ENCODE results near the gene SPINDOC.
"Not testable (repeated sequence)": the region's sequence is repeated elsewhere in the genome, so short reads cannot be mapped to it uniquely, and the experiment has no call there.

The SPINDOC gene

DNA sequence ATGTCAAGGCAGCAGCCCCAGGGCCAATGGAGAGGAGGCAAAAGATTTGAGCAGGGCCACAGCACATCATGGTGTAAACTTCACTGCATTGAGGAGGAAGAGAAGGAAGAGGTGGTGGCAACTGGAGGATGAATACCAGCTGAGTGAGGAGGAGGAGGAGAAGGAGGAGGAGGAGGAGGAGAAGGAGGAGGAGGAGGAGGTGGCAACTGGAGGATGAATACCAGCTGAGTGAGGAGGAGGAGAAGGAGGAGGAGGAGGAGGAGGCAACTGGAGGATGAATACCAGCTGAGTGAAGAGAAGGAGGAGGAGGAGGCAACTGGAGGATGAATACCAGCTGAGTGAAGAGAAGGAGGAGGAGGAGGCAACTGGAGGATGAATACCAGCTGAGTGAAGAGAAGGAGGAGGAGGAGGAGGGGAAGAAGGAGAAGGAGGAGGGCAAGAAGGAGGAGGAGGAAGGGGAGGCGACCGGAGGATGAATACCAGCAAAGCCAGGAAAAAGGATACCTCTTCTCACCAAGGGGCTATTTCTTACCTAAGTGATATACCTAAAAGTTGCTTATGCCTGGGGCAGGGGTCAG lies 41.4 kb upstream of the SPINDOC start:
- not testable (repeated sequence) for DNase-seq, ATAC-seq, H3K4me3 Mint-ChIP-seq, H3K9me3 Mint-ChIP-seq
- Mint-ChIP-seq H3K27ac (peak overlapping the region in 1 of 2 donors; percentile 36), H3K4me1 (peaks cover 19% of the 10 kb centered on the region), H3K27me3 (peaks cover 32% of the 10 kb centered on the region)

DNA sequence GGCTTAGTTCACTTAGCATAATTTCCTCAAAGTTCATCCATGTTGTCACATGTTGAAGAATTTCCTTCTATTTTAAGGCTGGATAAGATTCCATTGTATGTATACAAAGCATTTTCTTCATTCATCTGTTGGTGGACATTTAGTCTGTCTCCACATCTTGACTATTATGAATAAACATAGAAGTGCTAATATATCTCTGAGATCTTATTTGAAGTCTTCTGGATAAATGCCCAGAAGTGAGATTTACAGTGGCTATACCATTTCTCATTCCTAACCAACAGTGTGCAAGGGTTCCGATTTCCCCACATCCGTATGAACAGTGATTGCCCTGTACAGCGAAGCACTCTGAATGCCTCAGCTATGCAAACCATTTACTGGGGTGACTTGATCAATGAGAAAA lies 38.1 kb upstream of the SPINDOC start:
- ATAC-seq (no peak), DNase-seq (no peak)
- H3K9me3 Mint-ChIP-seq: no peaks in the 10 kb centered on the region
- peaks cover 28% of the 10 kb centered on the region for H3K27me3 Mint-ChIP-seq
- H3K4me1 Mint-ChIP-seq: peaks cover 3% of the 10 kb centered on the region
- no peak overlapping the region for H3K4me3 Mint-ChIP-seq
- no peak overlapping the region for H3K27ac Mint-ChIP-seq

DNA sequence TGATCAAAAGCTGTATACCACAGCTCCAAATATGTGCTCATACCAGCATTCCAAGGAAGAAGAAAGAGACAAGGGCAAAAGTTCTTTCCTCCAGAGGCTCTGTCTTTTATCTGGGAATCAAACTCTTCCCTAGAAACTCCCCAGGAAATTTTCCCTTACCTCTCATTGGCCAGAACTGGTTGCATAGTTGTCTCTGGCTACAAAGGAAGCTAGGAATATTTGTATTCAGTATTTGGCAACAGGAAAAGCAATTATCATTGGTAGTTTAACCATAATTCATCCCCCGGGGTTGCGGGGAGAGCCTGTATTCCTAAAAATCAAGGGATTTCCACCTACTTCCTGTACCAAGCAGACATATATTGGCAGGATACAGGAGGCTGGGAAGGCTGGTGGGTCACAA lies 34.2 kb upstream of the SPINDOC start:
- DNase-seq (no peak), ATAC-seq (no peak)
- Mint-ChIP-seq H3K9me3 (no peaks in the 10 kb centered on the region), H3K4me3 (no peak overlapping the region), H3K4me1 (no peaks in the 10 kb centered on the region), H3K27me3 (no peaks in the 10 kb centered on the region), H3K27ac (no peak overlapping the region)

DNA sequence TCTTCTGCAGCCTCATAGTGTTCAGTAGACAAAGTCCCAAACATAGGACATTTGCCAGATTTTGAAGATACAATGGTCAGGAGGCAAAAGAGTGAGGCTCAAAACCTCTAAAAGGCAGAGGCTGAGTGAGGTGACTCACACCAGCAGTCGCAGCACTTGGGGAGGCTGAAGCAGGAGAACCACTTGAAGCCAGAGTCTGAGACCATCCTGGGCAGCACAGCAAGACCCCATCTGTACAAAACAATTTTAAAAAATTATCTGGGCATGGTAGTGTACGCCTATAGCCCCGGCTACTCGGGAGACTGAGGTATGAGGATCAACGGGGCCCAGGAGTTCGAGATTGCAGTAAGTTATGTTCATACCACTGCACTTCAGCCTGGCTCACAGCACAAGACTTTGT lies 30.5 kb upstream of the SPINDOC start:
- no peak for ATAC-seq
- Mint-ChIP-seq H3K27me3 (no peaks in the 10 kb centered on the region), H3K4me3 (no peak overlapping the region), H3K9me3 (no peaks in the 10 kb centered on the region), H3K27ac (no peak overlapping the region), H3K4me1 (peaks cover 11% of the 10 kb centered on the region)
- no peak for DNase-seq

DNA sequence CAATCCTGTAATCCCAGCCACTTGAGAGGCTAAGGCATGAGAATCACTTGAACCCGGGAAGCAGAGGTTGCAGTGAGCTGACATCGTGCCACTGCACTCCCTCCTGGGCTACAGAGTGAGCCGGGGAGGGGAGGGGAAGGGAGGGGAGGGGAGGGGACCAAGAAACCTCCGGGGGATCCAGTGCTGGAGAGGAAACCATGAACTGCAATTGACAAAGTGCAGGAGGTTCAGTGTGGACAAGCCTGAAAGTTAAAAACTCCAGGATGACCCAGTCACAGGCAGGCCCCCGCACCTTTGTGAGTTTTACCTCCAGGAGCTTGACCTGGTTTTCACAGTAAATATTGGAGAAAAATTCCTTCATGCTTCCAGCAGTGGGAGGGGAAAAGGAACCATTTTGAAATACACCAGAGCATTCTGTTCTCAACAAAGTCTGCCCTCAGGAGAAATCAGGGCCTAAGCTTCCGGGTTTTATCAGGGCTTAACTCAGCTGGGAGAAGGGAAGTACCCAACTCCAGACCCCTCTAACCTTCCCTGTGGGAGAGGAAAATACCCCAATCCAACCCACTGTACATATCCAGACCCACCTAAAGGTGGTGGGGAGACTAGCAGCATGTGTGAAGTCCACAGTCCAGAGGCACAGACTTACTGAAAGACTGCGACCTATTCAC lies 29.2 kb upstream of the SPINDOC start:
- DNase-seq (no peak), ATAC-seq (no peak)
- no peaks in the 10 kb centered on the region for H3K9me3 Mint-ChIP-seq
- no peak overlapping the region for H3K27ac Mint-ChIP-seq
- no peak overlapping the region for H3K4me3 Mint-ChIP-seq
- no peaks in the 10 kb centered on the region for H3K27me3 Mint-ChIP-seq
- H3K4me1 Mint-ChIP-seq: peaks cover 11% of the 10 kb centered on the region

DNA sequence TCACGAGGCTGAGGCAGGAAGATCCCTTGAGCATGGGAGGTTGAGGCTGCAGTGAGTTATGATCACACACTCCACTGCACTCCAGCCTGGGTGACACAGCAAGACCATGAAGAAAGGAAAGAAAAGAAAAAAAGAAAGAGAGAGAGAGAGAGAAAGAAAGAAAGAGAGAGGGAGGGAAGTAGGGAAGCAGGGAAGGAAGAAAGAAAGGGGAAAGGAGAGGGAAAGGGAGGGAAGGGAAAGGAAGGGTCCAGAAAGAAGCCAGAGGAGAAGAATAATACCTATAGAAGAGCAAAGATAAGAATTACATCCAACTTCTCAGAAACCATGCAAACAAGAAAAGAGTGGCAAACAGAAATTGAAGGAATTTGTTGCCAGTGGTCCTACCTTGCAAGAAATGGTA lies 27.4 kb upstream of the SPINDOC start:
- H3K9me3 Mint-ChIP-seq: no peaks in the 10 kb centered on the region
- H3K4me3 Mint-ChIP-seq: no peak overlapping the region
- H3K4me1 Mint-ChIP-seq: peaks cover 11% of the 10 kb centered on the region
- H3K27me3 Mint-ChIP-seq: no peaks in the 10 kb centered on the region
- H3K27ac Mint-ChIP-seq: no peak overlapping the region
- ATAC-seq (no peak), DNase-seq (no peak)

DNA sequence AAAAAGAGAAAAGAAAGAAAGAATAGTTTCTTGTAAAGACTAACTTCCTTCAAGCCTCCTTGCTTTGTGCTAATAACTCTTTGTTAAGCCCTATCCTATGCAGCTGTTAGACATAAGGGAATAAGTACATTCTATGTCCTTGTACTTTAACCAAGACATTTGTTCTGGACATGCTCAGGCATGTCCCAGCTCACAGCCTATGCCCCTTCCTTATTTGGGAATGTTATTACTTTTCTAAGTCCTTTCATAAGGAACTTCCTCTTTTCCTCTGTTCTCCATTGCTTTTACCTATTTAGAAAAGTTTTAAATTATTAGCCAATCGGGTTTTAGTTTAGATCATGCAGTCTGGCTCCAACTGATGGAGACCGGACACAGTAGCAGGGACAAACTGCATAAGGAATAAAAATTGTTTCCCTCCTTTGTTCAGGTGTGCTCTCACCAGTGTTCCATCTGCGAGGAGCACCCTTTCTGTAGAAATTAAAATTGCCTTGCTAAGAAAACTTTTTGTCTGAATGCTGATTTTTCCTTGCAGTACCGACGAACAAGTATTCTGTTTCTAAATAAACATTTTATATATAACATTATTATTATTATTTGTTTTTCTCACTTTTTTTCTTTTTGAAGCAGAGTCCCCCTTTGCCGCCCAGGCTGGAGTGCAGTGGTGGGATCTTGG lies 21.6 kb upstream of the SPINDOC start:
- Mint-ChIP-seq H3K9me3 (peaks cover 6 to 10% of the 10 kb centered on the region in 2 donors), H3K4me3 (no peak overlapping the region), H3K27ac (no peak overlapping the region), H3K4me1 (no peaks in the 10 kb centered on the region), H3K27me3 (peaks cover 8% of the 10 kb centered on the region)
- ATAC-seq (no peak), DNase-seq (no peak)

DNA sequence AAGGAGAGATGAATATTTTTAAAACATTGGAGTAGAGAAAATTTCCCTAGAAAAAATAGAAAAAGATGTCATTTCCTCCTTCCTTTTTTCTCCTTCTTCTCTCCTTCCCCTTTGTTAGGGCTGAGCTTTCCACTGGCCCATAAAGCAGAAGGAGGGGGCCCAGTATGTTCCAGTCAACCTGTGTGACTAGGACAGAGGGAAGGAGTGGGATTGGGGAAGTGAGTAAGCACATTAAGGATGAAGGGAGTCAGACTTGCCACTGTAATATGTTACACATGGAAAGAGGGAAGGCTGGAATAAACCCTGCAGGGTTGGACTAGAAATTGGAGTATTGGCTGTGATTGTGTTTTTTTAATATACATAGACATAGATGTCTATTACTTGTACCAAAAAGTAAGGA lies 20.1 kb upstream of the SPINDOC start:
- Mint-ChIP-seq H3K4me3 (no peak overlapping the region), H3K9me3 (peaks cover 6 to 10% of the 10 kb centered on the region in 2 donors), H3K27me3 (peaks cover 14% of the 10 kb centered on the region), H3K27ac (no peak overlapping the region), H3K4me1 (no peaks in the 10 kb centered on the region)
- ATAC-seq (no peak), DNase-seq (no peak)

DNA sequence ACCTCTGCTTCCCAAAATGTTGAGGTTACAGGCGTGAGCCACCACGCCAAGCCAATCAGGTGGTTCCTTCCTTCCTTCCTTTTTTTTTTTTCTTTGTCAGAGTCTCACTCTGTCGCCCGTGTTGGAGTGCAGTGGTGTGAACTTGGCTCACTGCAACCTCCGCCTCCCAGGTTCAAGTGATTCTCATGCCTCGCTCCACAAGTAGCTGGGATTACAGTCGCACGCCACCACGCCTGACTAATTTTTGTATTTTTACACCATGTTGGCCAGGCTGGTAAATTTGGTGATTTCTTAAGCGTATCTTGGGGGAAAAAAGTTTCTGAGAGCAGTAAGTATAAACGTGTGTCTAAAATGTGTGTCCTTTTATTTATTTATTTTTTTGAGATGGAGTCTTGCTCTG lies 18.2 kb upstream of the SPINDOC start:
- no peak for ATAC-seq
- H3K9me3 Mint-ChIP-seq: peaks cover 6 to 10% of the 10 kb centered on the region in 2 donors
- H3K27ac Mint-ChIP-seq: peak overlapping the region in 1 of 2 donors; percentile 15
- H3K4me3 Mint-ChIP-seq: no peak overlapping the region
- DNase-seq: no peak
- no peaks in the 10 kb centered on the region for H3K4me1 Mint-ChIP-seq
- peaks cover 14% of the 10 kb centered on the region for H3K27me3 Mint-ChIP-seq

DNA sequence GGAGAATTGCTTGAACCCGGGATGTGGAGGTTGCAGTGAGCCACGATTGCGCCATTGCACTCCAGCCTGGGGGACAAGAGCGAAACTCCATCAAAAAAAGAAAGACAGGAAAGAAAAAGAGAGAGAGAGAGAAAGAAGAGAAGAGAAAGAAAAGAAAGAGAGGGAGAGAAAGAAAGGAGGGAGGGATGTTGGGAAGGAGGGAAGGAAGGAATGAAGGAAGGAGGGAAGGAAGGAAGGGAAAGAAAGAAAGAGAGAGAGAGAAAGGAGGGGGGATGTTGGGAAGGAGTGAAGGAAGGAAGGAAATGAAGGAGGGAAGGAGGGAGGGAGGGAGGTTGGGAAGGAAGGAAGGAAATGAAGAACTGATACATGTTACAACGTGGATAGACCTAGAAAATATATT lies 12.3 kb upstream of the SPINDOC start:
- Mint-ChIP-seq H3K27ac (peak overlapping the region in 1 of 2 donors; percentile 61), H3K4me3 (no peak overlapping the region), H3K9me3 (no peaks in the 10 kb centered on the region), H3K4me1 (no peaks in the 10 kb centered on the region), H3K27me3 (peaks cover 14% of the 10 kb centered on the region)
- ATAC-seq (no peak), DNase-seq (no peak)

DNA sequence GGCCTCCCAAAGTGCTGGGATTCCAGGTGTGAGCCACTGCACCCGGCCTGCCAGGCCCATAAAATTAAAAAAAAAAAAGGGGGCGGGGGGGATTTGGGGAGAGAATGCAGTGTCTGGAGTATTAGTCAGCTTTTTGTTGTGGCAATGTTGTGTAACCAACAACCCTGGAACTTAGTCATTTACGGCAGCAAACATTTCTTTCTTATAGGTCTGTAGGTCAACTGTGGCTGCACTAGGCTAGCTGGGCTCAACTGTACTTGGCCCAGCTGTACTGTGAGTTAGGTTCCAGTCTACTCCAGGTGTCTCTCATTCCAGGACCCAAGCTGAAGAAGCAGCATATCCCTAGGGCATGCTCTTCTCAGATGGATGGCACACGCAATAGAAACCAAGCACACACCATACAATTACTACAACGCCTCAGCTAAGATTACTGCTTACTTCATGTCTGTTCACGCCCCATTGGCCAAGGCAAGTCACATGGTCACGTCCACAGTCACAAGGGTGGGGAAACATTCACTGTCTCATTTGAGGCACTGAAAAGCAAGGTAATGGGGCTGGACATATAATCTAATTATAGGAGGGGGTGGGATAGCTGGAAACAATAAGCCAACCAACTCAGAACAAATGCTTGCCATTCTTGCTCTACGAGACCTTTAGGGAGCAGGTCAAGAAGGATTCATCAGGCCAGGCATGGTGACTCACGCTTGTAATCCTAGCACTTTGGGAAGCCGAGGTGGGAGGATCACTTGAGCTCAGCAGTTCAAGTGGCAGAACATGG lies 10.4 kb upstream of the SPINDOC start:
- Mint-ChIP-seq H3K9me3 (no peaks in the 10 kb centered on the region), H3K4me3 (no peak overlapping the region), H3K27ac (no peak overlapping the region), H3K27me3 (no peaks in the 10 kb centered on the region), H3K4me1 (no peaks in the 10 kb centered on the region)
- peak; percentile 33 for ATAC-seq
- DNase-seq: no peak

DNA sequence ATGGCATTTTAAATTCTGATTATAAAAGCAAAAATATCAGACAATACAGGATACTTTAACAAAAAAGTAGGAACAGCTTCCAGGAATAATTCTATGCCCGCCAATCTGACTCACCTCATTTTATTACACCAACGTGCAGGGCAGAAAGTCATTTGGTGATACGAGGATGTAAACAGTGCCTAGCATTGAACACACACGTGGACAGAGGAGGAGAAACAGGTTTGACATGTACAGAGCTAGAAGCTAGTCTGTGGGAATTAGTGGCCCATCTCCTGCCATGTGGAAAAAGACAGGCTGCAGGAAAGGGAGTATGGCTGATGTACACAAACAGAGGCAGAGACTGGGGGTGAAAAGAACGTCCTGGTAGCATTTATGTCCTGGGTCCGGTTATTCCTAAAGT lies 9.0 kb upstream of the SPINDOC start:
- Mint-ChIP-seq H3K4me3 (no peak overlapping the region), H3K27me3 (no peaks in the 10 kb centered on the region), H3K9me3 (no peaks in the 10 kb centered on the region), H3K27ac (no peak overlapping the region), H3K4me1 (no peaks in the 10 kb centered on the region)
- no peak for ATAC-seq
- DNase-seq: no peak

DNA sequence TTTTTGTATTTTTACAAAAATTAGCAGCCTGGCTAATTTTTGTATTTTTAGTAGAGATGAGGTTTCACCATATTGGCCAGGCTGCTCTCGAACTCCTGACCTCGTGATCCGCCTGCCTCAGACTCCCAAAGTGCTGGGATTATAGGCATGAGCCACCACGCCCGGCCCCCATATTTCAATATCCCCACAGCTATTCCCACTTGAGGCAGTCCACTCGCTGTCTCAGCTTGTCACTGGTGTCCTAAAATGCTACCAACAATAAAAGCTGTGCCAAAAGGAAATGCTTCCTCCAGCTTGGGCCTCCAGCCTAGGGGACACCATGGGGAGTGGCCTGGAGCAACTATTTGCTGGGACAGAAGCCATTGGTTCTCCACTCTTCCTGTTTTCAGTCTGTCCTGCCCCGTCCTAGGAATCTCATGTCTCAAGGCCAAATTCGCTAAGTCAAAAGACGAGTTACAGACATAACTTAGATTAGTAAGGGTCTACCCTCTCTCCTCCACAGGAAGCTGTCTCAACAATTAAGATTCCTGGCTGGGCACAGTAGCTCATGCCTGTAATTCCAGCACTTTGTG lies 7.3 kb upstream of the SPINDOC start:
- DNase-seq: no peak
- no peaks in the 10 kb centered on the region for H3K27me3 Mint-ChIP-seq
- H3K27ac Mint-ChIP-seq: no peak overlapping the region
- ATAC-seq: no peak
- H3K4me1 Mint-ChIP-seq: no peaks in the 10 kb centered on the region
- H3K4me3 Mint-ChIP-seq: no peak overlapping the region
- H3K9me3 Mint-ChIP-seq: no peaks in the 10 kb centered on the region

DNA sequence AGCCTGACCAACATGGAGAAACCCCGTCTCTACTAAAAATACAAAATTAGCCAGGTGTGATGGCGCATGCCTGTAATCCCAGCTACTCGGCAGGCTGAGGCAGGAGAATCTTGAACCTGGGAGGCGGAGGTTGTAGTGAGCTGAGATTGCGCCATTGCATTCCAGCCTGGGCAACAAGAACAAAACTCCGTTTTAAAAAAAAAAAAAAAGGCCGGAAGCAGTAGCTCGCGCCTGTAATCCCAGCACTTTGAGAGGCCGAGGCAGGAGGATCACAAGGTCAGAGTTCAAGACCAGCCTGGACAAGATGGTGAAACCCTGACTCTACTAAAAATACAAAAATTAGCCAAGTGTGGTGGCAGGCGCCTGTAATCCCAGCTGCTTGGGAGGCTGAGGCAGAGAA lies 2.9 kb upstream of the SPINDOC start:
- Mint-ChIP-seq H3K4me1 (peaks cover 28% of the 10 kb centered on the region), H3K27me3 (peaks cover 18% of the 10 kb centered on the region)
- ATAC-seq, DNase-seq, H3K4me3 Mint-ChIP-seq, H3K27ac Mint-ChIP-seq, H3K9me3 Mint-ChIP-seq: not testable (repeated sequence)

DNA sequence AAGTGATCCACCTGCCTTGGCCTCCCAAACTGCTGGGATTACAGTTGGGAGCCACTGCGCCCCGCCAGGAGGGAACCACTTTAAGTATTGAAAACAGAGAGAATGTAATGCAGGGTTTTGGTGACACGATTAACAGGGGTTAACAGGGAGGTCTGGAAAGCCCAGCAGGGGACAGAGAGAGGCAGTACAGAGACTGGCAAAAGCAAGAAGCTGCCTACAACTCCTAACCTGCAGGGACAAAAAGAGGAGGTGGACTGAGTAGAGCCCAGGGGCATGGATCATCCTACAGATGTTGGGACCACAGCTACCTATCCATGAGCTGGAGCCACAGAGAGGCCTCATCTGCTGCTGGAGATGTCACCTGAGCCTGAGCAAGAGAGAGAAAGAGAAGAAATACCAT lies 1.7 kb upstream of the SPINDOC start:
- H3K4me1 Mint-ChIP-seq: peaks cover 36% of the 10 kb centered on the region
- no peaks in the 10 kb centered on the region for H3K9me3 Mint-ChIP-seq
- no peak overlapping the region for H3K27ac Mint-ChIP-seq
- peaks cover 18% of the 10 kb centered on the region for H3K27me3 Mint-ChIP-seq
- ATAC-seq (no peak), DNase-seq (no peak)
- H3K4me3 Mint-ChIP-seq: no peak overlapping the region

All from stimulated activated naive CD8-positive, alpha-beta T cell treated with anti-CD3 and anti-CD28 coated beads, Interleukin-15, amount 100 ng/mL, for 72 hours (primary cell).